ENCODE results near the gene LCLAT1.

- no peak for TF ChIP-seq SUZ12 (IDR thresholded peaks at IDR 0.05; ENCODE audit: extremely low read depth, insufficient read depth, insufficient read length)
- TF ChIP-seq ZNF274 (IDR thresholded peaks at IDR 0.05; ENCODE audit: low read depth, low read length): no peak
- TF ChIP-seq YY1 (IDR thresholded peaks at IDR 0.05; ENCODE audit: insufficient read depth, insufficient read length): no peak
Observed at GRCh38 chr2:30400151-30400954, 46.7 kb upstream of the LCLAT1 start.
